HEK293T (cell line): Measurements from ENCODE around the gene TNNI3K.

Source experiments
- CTCF ChIA-PET: fragments of 350-600 bp; formaldehyde crosslinking; extraction: SDS; loops from one replicate; lab custom pipeline; 2021; ENCODE audit warnings: antibody characterized with exemption, inconsistent platforms; lab: Yijun Ruan, JAX
- POLR2A ChIA-PET: fragments of 350-600 bp; formaldehyde crosslinking; extraction: SDS; loops from one replicate; lab custom pipeline; 2020; ENCODE audit warnings: antibody characterized with exemption, inconsistent platforms; lab: Yijun Ruan, JAX
- DNase-seq: peaks from one replicate; pipeline ENCODE4 v3.0.0; 2012; ENCODE audit warnings: mixed read lengths; ENCODE audit errors: extremely low spot score
- ARNT ChIP-seq: fragments of 450-650 bp; IDR thresholded peaks from 2 replicates; pipeline ENCODE4 v1.6.1; 2017; ENCODE audit warnings: mild to moderate bottlenecking
- BHLHE40 ChIP-seq: fragments of 450-650 bp; IDR thresholded peaks from 2 replicates; pipeline ENCODE4 v1.6.1; 2016; ENCODE audit warnings: mild to moderate bottlenecking, moderate library complexity, borderline replicate concordance
- CTBP1 ChIP-seq: fragments of 450-650 bp; IDR thresholded peaks from 2 replicates; pipeline ENCODE4 v1.6.1; 2016; ENCODE audit warnings: borderline replicate concordance
- ELF4 ChIP-seq: fragments of 450-650 bp; IDR thresholded peaks from 2 replicates; pipeline ENCODE4 v1.6.1; 2017; ENCODE audit warnings: antibody characterized with exemption
- FOXA1 ChIP-seq: fragments of 450-650 bp; IDR thresholded peaks from 2 replicates; pipeline ENCODE4 v1.6.1; 2016; ENCODE audit warnings: mild to moderate bottlenecking
- FOXK2 ChIP-seq: fragments of 450-650 bp; IDR thresholded peaks from 2 replicates; pipeline ENCODE4 v1.6.1; 2016; ENCODE audit warnings: mild to moderate bottlenecking
- FOXM1 ChIP-seq: fragments of 450-650 bp; IDR thresholded peaks from 2 replicates; pipeline ENCODE4 v1.6.1; 2017; ENCODE audit warnings: mild to moderate bottlenecking, borderline replicate concordance
- HDGF ChIP-seq: fragments of 450-650 bp; IDR thresholded peaks from 2 replicates; pipeline ENCODE4 v1.6.1; 2017; ENCODE audit warnings: antibody characterized with exemption, borderline replicate concordance
- L3MBTL2 ChIP-seq: fragments of 450-650 bp; conservative IDR thresholded peaks from 2 replicates; pipeline ENCODE4 v1.6.1; 2016; ENCODE audit warnings: mild to moderate bottlenecking
- LEF1 ChIP-seq: fragments of 450-650 bp; IDR thresholded peaks from 2 replicates; pipeline ENCODE4 v1.6.1; 2017; ENCODE audit warnings: mild to moderate bottlenecking, borderline replicate concordance
- NFRKB ChIP-seq: fragments of 450-650 bp; IDR thresholded peaks from 2 replicates; pipeline ENCODE4 v1.6.1; 2016; ENCODE audit warnings: mild to moderate bottlenecking, moderate library complexity
- PKNOX1 ChIP-seq: fragments of 450-650 bp; IDR thresholded peaks from 2 replicates; pipeline ENCODE4 v1.6.1; 2016
- SP1 ChIP-seq: fragments of 450-650 bp; IDR thresholded peaks from 2 replicates; pipeline ENCODE4 v1.6.1; 2017
- SUZ12 ChIP-seq: fragments of 450-650 bp; IDR thresholded peaks from 2 replicates; pipeline ENCODE4 v1.6.1; 2016; ENCODE audit warnings: mild to moderate bottlenecking
- TARDBP ChIP-seq: fragments of 450-650 bp; IDR thresholded peaks from 2 replicates; pipeline ENCODE4 v1.6.1; 2016
- ZNF384 ChIP-seq: fragments of 450-650 bp; IDR thresholded peaks from 2 replicates; pipeline ENCODE4 v1.6.1; 2016

TNNI3K gene

GRCh38 chr1:74340656-74341055 lies 105.5 kb downstream of the TNNI3K start:
- CTCF ChIA-PET = interaction anchor here (0.6 kb wide), 1 partner anchor 15 kb away, joined by 3 read pairs; no protein-coding TSS in a partner anchor
- TF ChIP-seq TARDBP (no peak), ARNT (no peak), SP1 (no peak), PKNOX1 (no peak), SUZ12 (no peak), L3MBTL2 (no peak), FOXK2 (no peak), FOXA1 (no peak), BHLHE40 (no peak), FOXM1 (no peak), NFRKB (no peak), LEF1 (no peak), HDGF (no peak), ZNF384 (no peak), ELF4 (no peak), CTBP1 (no peak)
- no peak for DNase-seq
- POLR2A ChIA-PET = no interaction called here

- ChIA-PET POLR2A (no interaction called here), CTCF (no interaction called here)
- TF ChIP-seq ELF4 (no peak), SUZ12 (no peak), LEF1 (no peak), FOXK2 (no peak), L3MBTL2 (no peak), NFRKB (no peak), FOXA1 (no peak), BHLHE40 (no peak), PKNOX1 (no peak), FOXM1 (no peak), CTBP1 (no peak), HDGF (no peak), SP1 (no peak), ARNT (no peak), TARDBP (no peak)
- no peak for DNase-seq
Observed at GRCh38 chr1:74341702-74342339, 106.6 kb downstream of the TNNI3K start.

- ChIA-PET POLR2A (no interaction called here), CTCF (no interaction called here)
- TF ChIP-seq TARDBP = no peak
- no peak for TF ChIP-seq PKNOX1
- TF ChIP-seq ELF4 = no peak
- TF ChIP-seq SP1 = no peak
- no peak for DNase-seq
Observed at GRCh38 chr1:74343216-74343615, 108.0 kb downstream of the TNNI3K start.

GRCh38 chr1:74344387-74344786 lies 109.2 kb downstream of the TNNI3K start:
- no peak for DNase-seq
- CTCF ChIA-PET = no interaction called here
- TF ChIP-seq SP1 = no peak
- no peak for TF ChIP-seq NFRKB
- no peak for TF ChIP-seq FOXK2
- no peak for TF ChIP-seq BHLHE40
- TF ChIP-seq FOXM1 = no peak
- no peak for TF ChIP-seq PKNOX1
- no peak for TF ChIP-seq L3MBTL2
- no peak for TF ChIP-seq ZNF384
- TF ChIP-seq LEF1 = no peak
- no peak for TF ChIP-seq ELF4
- no peak for TF ChIP-seq HDGF
- TF ChIP-seq SUZ12 = no peak
- no peak for TF ChIP-seq TARDBP
- no peak for TF ChIP-seq ARNT
- TF ChIP-seq FOXA1 = no peak
- no peak for TF ChIP-seq CTBP1
- POLR2A ChIA-PET = no interaction called here

- no peak for TF ChIP-seq FOXK2
- TF ChIP-seq PKNOX1 = no peak
- TF ChIP-seq FOXA1 = no peak
- no peak for TF ChIP-seq ZNF384
- no peak for TF ChIP-seq BHLHE40
- TF ChIP-seq ARNT = no peak
- no peak for TF ChIP-seq TARDBP
- TF ChIP-seq NFRKB = no peak
- no peak for TF ChIP-seq L3MBTL2
- no peak for TF ChIP-seq FOXM1
- no peak for TF ChIP-seq CTBP1
- no peak for TF ChIP-seq SP1
- no peak for TF ChIP-seq ELF4
Observed at GRCh38 chr1:74356493-74356892, 121.3 kb downstream of the TNNI3K start.

More at GRCh38 chr1:74356493-74356892, 121.3 kb downstream of the TNNI3K start:
- CTCF ChIA-PET = no interaction called here
- POLR2A ChIA-PET = no interaction called here
- no peak for DNase-seq
